Heart left ventricle (tissue), 16 donors: ENCODE measurements around the gene ATP5PD. TPM values are rescaled to one million over a fixed set of nuclear protein-coding genes. Genes with fewer than 3 reads are reported as not detected.

Experiments
- ATAC-seq, 4 donors: fragments of 200-7000 bp; cut with Tn5 transposase; one replicate each; pipeline ENCODE4 v1.9.1; 2020 to 2022; ENCODE audit warnings: moderate library complexity in 4 of 4, mild to moderate bottlenecking in 3 of 4, moderate number of reproducible peaks in 1 of 4
- DNase-seq, 5 donors: peaks; one replicate each; pipeline ENCODE4 v3.0.0-alpha.2; 2020
- H3K27ac ChIP-seq, 12 donors: fragments of 200-600 bp; sonication (generic) in 4 of 12; one replicate each; pipeline versions ENCODE4 v1.5.0 to v1.8.0; 2016 to 2022; ENCODE audit warnings: mild to moderate bottlenecking in 2 of 12
- H3K27me3 ChIP-seq, 9 donors: fragments of 200-600 bp; sonication (generic) in 2 of 9; one replicate each; pipeline versions ENCODE4 v1.5.1 to v1.8.0; 2016 to 2022; ENCODE audit warnings: mild to moderate bottlenecking in 3 of 9
- H3K36me3 ChIP-seq, 9 donors: fragments of 200-600 bp; sonication (generic) in 2 of 9; one replicate each; pipeline versions ENCODE4 v1.5.0 to v1.8.0; 2018 to 2022; ENCODE audit warnings: mild to moderate bottlenecking in 2 of 9
- H3K4me1 ChIP-seq, 12 donors: fragments of 200-600 bp; sonication (generic) in 4 of 12; one replicate each; pipeline versions ENCODE4 v1.5.0 to v1.8.0; 2016 to 2022; ENCODE audit warnings: mild to moderate bottlenecking in 3 of 12
- H3K4me3 ChIP-seq, 12 donors: fragments of 200-600 bp; sonication (generic) in 4 of 12; one replicate each; pipeline versions ENCODE4 v1.5.0 to v1.8.0; 2017 to 2022; ENCODE audit warnings: mild to moderate bottlenecking in 9 of 12, moderate library complexity in 4 of 12
- H3K9me3 ChIP-seq, 12 donors: fragments of 200-600 bp; sonication (generic) in 4 of 12; one replicate each; pipeline versions ENCODE4 v1.5.0 to v1.8.0; 2016 to 2022; ENCODE audit warnings: mild to moderate bottlenecking in 1 of 12
- CTCF ChIP-seq, 12 donors: fragments of 200-600 bp; sonication (generic) in 4 of 12; IDR thresholded peaks; one replicate each; pipeline versions ENCODE4 v1.5.0 to v1.8.0; 2018 to 2022; ENCODE audit warnings: antibody characterized with exemption in 12 of 12, mild to moderate bottlenecking in 5 of 12
- POLR2A ChIP-seq, 2 donors: fragments of 450-650 bp; IDR thresholded peaks; one replicate each; pipeline ENCODE4 v1.6.1; 2017; ENCODE audit warnings: antibody characterized with exemption in 2 of 2, mild to moderate bottlenecking in 2 of 2, moderate library complexity in 2 of 2
- WGBS, 4 donors: extraction: QIAGEN DNeasy Blood & Tissue Kit in 2 of 4; methylation state at CpG; one replicate each; pipeline versions ENCODE4 v1.1.5 to v1.1.7; 2013 to 2018; 5-methylcytosine and 5-hydroxymethylcytosine counted together
- intact Hi-C, 10 donors: fragments of 100-400 bp; cut with DNase I; formaldehyde crosslinking; loops; one replicate each; pipeline versions ENCODE4 v1.11.1 to v1.14.2; 2022
- polyA plus RNA-seq, 2 donors: library from polyadenylated mRNA; stranded (reverse); fragments of 200-250 nt; gene quantifications; one replicate each; pipeline ENCODE4 v1.2.3, GENCODE V29; 2013
- total RNA-seq, 9 donors: library from RNA; depleted of rRNA in 2 of 9; stranded (reverse); fragments of >200 nt in 2 of 9; fragmentation: NEBNext Ultra II Directional in 3 of 9; extraction: Animal tissue kit (Norgen Biotek cat#: 25700) in 3 of 9; gene quantifications; one replicate each; pipeline versions ENCODE4 v1.1.0 to v1.2.4, GENCODE V29; 2016 to 2023
- donor health status: ischemic (EF 13 %, LVEDD 7.1; RV severe dilation, severe dysfunction).
- donor health status: healthy with polysubstance abuse.
- donor health status: DM: no; HTN: yes; CAD: no.
- donor health status: DM: no; HTN: no; CAD: no.
- donor health status: ischemic (EF 25% LVEDD 6.9; RV normal size, moderate dysfunction).
- donor health status: ischemic (EF 25% LVEDD 5.7; RV mildly dilated, moderate dysfunction).
- donor health status: healthy.
- donor health status: DM: yes; HTN: yes; CAD: no.
- donor health status: ischemic (EF 35%, LVEDD 5.7; RV mildly dilated, moderate dysfunction).
- donor health status: nonischemic (EF 11% LVEDD 7.7; RV severe dilation, severe dysfunction).
- donor health status: DM: yes; HTN: yes; CAD: no.
- donor health status: PGD.
- donor health status: ischemic (EF 29% LVEDD 5.4; RV normal size, mild dysfunction).
- donor health status: nonischemic (EF 23%, LVEDD 6.1; RV moderate dilation, normal function).

ATP5PD gene
- total and polyA plus RNA-seq, 11 donors = 597 to 2,623 (median 875) TPM

- peaks cover 0 to 82% (median 71%) of the 10 kb centered on the region in 9 donors for H3K36me3 ChIP-seq
- peak overlapping the region; percentile 6 to 87 (median 59) for H3K27ac ChIP-seq
- H3K4me3 ChIP-seq = no peak overlapping the region
- ATAC-seq (peak; percentile 62 to 87 (median 78)), DNase-seq (peak in 2 of 5 donors; percentile 50 to 53)
- H3K9me3 ChIP-seq = no peaks in the 10 kb centered on the region
- no peaks in the 10 kb centered on the region for H3K27me3 ChIP-seq
- peaks cover 0 to 21% (median 10%) of the 10 kb centered on the region in 12 donors for H3K4me1 ChIP-seq
- 61 to 66% (median 64%) methylated on average over 25 of the region's 25 CpGs for WGBS, 4 donors
- peak in 11 of 12 donors; percentile 26 to 68 (median 41) for TF ChIP-seq CTCF (IDR thresholded peaks at IDR 0.05)
- TF ChIP-seq POLR2A (IDR thresholded peaks at IDR 0.05) = no peak
- intact Hi-C loops = loop anchor here in 6 of 10 donors (2.0 to 10.0 kb wide), 5 partner anchors 43 to 145 kb away; partner anchors contain the start of genes NUP85 (in 3 of the 6) and ARMC7 (in 2 of the 6)
Observed at GRCh38 chr17:75059369-75060345, 12.9 kb upstream of the ATP5PD start.

GRCh38 chr17:75051941-75052340, 5.2 kb upstream of the ATP5PD start:
- Histone ChIP-seq H3K36me3 (peaks cover 0 to 84% (median 63%) of the 10 kb centered on the region in 9 donors), H3K4me1 (peaks cover 0 to 23% (median 15%) of the 10 kb centered on the region in 12 donors), H3K27ac (no peak overlapping the region), H3K27me3 (no peaks in the 10 kb centered on the region), H3K9me3 (no peaks in the 10 kb centered on the region), H3K4me3 (no peak overlapping the region)
- DNase-seq (no peak), ATAC-seq (no peak)
- intact Hi-C loops = loop anchor here in 1 of 10 donors (5.0 kb wide), 1 partner anchor 130 kb away; the partner anchor contains the start of gene SUMO2
- no peak for TF ChIP-seq CTCF (IDR thresholded peaks at IDR 0.05)
- no peak for TF ChIP-seq POLR2A (IDR thresholded peaks at IDR 0.05)
- WGBS, 4 donors = 65 to 76% (median 72%) methylated on average over 2 of the region's 2 CpGs

GRCh38 chr17:75049706-75050105, 2.9 kb upstream of the ATP5PD start:
- no peaks in the 10 kb centered on the region for H3K27me3 ChIP-seq
- no peak overlapping the region for H3K27ac ChIP-seq
- intact Hi-C loops = loop anchor here in 2 of 10 donors (5.0 kb wide), 3 partner anchors 67 to 133 kb away; partner anchors contain the start of gene SUMO2 (in 1 of the 2)
- H3K4me3 ChIP-seq = no peak overlapping the region
- peaks cover 0 to 35% (median 24%) of the 10 kb centered on the region in 12 donors for H3K4me1 ChIP-seq
- peaks cover 0 to 63% (median 46%) of the 10 kb centered on the region in 9 donors for H3K36me3 ChIP-seq
- DNase-seq (no peak), ATAC-seq (no peak)
- no peak for TF ChIP-seq CTCF (IDR thresholded peaks at IDR 0.05)
- TF ChIP-seq POLR2A (IDR thresholded peaks at IDR 0.05) = no peak
- no peaks in the 10 kb centered on the region for H3K9me3 ChIP-seq

- peaks cover 0 to 58% (median 40%) of the 10 kb centered on the region in 9 donors for H3K36me3 ChIP-seq
- 79 to 91% (median 84%) methylated on average over 5 of the region's 5 CpGs for WGBS, 4 donors
- peak overlapping the region in 9 of 12 donors; percentile 18 to 100 (median 99) for H3K27ac ChIP-seq
- no peaks in the 10 kb centered on the region for H3K9me3 ChIP-seq
- TF ChIP-seq CTCF (IDR thresholded peaks at IDR 0.05) = no peak
- no peaks in the 10 kb centered on the region for H3K27me3 ChIP-seq
- intact Hi-C loops = loop anchor here in 2 of 10 donors (5.0 kb wide), 2 partner anchors 67 to 87 kb away; no protein-coding TSS in a partner anchor
- DNase-seq (no peak), ATAC-seq (no peak)
- H3K4me1 ChIP-seq = peaks cover 0 to 38% (median 24%) of the 10 kb centered on the region in 12 donors
- peak overlapping the region in 3 of 12 donors; percentile 82 to 96 (median 87) for H3K4me3 ChIP-seq
Observed at GRCh38 chr17:75049057-75049456, 2.3 kb upstream of the ATP5PD start.
